Uterus (tissue), 4 donors: ENCODE results near the gene KSR2. TPM values are rescaled to one million over a fixed set of nuclear protein-coding genes. Genes with fewer than 3 reads are reported as not detected.
"Not testable (repeated sequence)": the region's sequence is repeated elsewhere in the genome, so short reads cannot be mapped to it uniquely, and the experiment has no call there.

Experiments used
- DNase-seq, 2 donors: peaks; one replicate each; pipeline ENCODE4 v3.0.0-alpha.2; 2019 to 2020
- H3K27ac ChIP-seq, 2 donors: fragments of 200-600 bp; sonication (generic); 1 replicate in 1 of 2; 2 replicates in 1 of 2; pipeline ENCODE4 v1.5.1; 2016 to 2018
- H3K27me3 ChIP-seq, 2 donors: fragments of 200-600 bp; sonication (generic); one replicate each; pipeline ENCODE4 v1.5.1; 2018 to 2019; ENCODE audit warnings: control low read depth in 1 of 2
- H3K36me3 ChIP-seq, 2 donors: fragments of 200-600 bp; sonication (generic); one replicate each; pipeline ENCODE4 v1.5.1; 2019; ENCODE audit warnings: control low read depth in 1 of 2
- H3K4me1 ChIP-seq, 2 donors: fragments of 200-600 bp; sonication (generic); one replicate each; pipeline ENCODE4 v1.5.1; 2018 to 2019; ENCODE audit warnings: control low read depth in 1 of 2
- H3K4me3 ChIP-seq, 2 donors: fragments of 200-600 bp; sonication (generic); 1 replicate in 1 of 2; 2 replicates in 1 of 2; pipeline ENCODE4 v1.5.1; 2018 to 2019; ENCODE audit warnings: mild to moderate bottlenecking in 1 of 2
- H3K9me3 ChIP-seq, 2 donors: fragments of 200-600 bp; sonication (generic); one replicate each; pipeline ENCODE4 v1.5.1; 2019; ENCODE audit warnings: control low read depth in 1 of 2
- POLR2A ChIP-seq, 2 donors: fragments of 450-650 bp; IDR thresholded peaks; one replicate each; pipeline ENCODE4 v1.6.1; 2016; ENCODE audit warnings: antibody characterized with exemption in 2 of 2, mild to moderate bottlenecking in 1 of 2, moderate library complexity in 1 of 2
- intact Hi-C: fragments of 100-400 bp; cut with DNase I; formaldehyde crosslinking; loops from one replicate; pipeline ENCODE4 v1.15.1; 2023; ENCODE audit warnings: low total_unique reads
- total RNA-seq, 4 donors: library from RNA; depleted of rRNA in 3 of 4; stranded (reverse); fragments of >200 nt in 3 of 4; gene quantifications; one replicate each; pipeline versions ENCODE4 v1.1.0 to v1.2.4, GENCODE V29; 2014 to 2023
- TF ChIP-seq, protein P1 (sequence below), 4 experiments: fragments of 200-600 bp in 2 of 4; fragments of 450-650 bp in 2 of 4; sonication (generic) in 2 of 4; IDR thresholded peaks; one replicate each; pipeline ENCODE4 v1.5.1; 2016 to 2019; ENCODE audit warnings: antibody characterized with exemption in 4 of 4, mild to moderate bottlenecking in 2 of 4, moderate library complexity in 1 of 4
- donor health status: DM: yes; HTN: yes; CAD: no.

The KSR2 gene
- total RNA-seq, 4 donors from 2014 or later = 0.03 to 0.28 TPM; not detected in 2

DNA sequence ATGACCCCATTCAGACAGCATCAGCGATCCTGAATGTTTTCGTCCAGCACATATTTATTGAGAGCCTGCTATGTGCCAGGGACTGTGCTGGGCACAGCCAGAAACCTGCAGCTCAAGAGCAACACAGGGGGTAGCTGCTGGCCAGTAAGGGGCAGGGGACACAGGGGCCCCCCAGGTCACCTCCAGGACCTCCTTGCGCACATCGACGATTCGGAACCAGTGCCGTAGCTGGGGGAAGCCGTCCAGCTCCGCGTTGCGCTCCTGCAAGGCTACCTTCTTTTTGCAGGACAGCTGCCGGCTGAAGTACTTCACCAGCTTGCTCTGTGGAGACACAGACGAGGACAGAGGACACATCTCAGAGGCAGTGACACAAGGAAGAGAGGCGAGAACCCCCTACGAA is 108.7 kb downstream of the KSR2 start:
- Histone ChIP-seq H3K4me1 (no peaks in the 10 kb centered on the region), H3K4me3 (no peak overlapping the region), H3K27ac (no peak overlapping the region), H3K27me3 (no peaks in the 10 kb centered on the region), H3K36me3 (no peaks in the 10 kb centered on the region), H3K9me3 (no peaks in the 10 kb centered on the region)
- DNase-seq = no peak
- intact Hi-C loops = no loop called here
- TF ChIP-seq, protein P1, sequence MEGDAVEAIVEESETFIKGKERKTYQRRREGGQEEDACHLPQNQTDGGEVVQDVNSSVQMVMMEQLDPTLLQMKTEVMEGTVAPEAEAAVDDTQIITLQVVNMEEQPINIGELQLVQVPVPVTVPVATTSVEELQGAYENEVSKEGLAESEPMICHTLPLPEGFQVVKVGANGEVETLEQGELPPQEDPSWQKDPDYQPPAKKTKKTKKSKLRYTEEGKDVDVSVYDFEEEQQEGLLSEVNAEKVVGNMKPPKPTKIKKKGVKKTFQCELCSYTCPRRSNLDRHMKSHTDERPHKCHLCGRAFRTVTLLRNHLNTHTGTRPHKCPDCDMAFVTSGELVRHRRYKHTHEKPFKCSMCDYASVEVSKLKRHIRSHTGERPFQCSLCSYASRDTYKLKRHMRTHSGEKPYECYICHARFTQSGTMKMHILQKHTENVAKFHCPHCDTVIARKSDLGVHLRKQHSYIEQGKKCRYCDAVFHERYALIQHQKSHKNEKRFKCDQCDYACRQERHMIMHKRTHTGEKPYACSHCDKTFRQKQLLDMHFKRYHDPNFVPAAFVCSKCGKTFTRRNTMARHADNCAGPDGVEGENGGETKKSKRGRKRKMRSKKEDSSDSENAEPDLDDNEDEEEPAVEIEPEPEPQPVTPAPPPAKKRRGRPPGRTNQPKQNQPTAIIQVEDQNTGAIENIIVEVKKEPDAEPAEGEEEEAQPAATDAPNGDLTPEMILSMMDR (IDR thresholded peaks at IDR 0.05) = no peak
- TF ChIP-seq POLR2A (IDR thresholded peaks at IDR 0.05) = no peak

DNA sequence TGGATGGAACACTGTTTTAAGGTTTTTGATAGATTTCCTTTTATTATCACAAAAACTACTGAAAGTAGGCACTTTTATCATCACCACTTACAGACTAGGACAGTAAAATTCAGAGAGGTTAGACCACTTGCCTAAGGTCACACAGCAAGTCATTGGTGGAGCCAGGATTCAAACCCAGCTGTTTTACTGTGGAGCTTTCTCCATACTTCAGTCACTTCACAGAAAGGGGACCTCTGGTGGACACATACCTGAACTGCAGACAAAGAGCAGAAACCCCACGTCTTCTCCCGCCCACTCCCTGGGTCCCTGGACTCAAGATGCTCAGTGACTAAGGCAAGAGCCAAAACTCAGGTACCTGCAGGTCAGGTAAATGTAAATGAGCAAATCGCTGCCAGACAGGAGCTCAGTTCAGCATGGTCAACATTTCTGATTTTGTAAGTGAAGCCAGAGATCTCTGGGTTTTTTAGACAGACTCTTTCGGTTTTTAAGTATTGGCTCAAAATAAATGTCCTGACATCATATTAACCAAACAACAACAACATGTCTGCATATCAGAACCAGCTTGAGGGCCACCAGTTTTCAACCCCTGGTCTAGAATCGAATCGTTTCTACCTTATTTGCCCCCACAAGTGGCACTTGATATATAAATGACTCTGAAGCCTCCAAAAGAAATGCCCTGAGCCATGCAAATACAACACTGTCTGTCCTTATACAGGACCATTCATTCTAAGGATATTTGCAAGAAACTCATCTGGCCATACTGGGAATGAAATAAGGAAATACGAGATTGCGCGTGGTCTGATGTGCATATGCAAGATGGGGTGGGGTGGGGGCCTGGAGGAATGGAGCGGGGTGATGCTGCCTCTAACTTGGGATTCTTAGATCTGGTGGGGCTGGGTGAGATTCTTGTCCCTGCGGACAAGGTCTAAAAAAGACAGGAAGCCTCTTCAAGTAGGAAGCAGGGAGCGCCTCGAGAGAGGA is 110.9 kb downstream of the KSR2 start:
- no peak for TF ChIP-seq POLR2A (IDR thresholded peaks at IDR 0.05)
- TF ChIP-seq, protein P1 (IDR thresholded peaks at IDR 0.05) = peak in 1 of 4 experiments; percentile 15
- no peak for DNase-seq
- H3K27ac ChIP-seq = no peak overlapping the region
- intact Hi-C loops = no loop called here
- no peaks in the 10 kb centered on the region for H3K27me3 ChIP-seq
- no peaks in the 10 kb centered on the region for H3K9me3 ChIP-seq
- H3K36me3 ChIP-seq = no peaks in the 10 kb centered on the region
- H3K4me1 ChIP-seq = no peaks in the 10 kb centered on the region
- H3K4me3 ChIP-seq = no peak overlapping the region

DNA sequence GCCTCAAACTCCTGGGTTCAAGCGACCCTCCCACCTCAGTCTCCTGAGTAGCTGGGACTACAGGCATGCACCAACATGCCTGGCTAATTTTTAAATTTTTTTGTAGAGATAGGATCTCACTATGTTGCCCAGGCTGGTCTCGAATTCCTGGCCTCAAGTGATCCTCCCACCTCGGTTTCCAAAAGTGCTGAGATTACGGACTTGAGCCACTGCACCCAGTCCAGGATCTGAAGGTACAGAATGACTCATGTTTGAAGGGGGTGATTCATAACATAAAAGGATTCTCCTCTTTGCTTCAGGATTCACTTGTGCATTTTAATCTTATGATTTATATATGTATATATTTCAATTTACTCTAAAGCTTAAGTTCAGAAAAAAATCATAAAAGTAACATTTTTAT is 111.7 kb downstream of the KSR2 start:
- H3K36me3 ChIP-seq, H3K4me1 ChIP-seq, H3K27me3 ChIP-seq: not testable (repeated sequence)

DNA sequence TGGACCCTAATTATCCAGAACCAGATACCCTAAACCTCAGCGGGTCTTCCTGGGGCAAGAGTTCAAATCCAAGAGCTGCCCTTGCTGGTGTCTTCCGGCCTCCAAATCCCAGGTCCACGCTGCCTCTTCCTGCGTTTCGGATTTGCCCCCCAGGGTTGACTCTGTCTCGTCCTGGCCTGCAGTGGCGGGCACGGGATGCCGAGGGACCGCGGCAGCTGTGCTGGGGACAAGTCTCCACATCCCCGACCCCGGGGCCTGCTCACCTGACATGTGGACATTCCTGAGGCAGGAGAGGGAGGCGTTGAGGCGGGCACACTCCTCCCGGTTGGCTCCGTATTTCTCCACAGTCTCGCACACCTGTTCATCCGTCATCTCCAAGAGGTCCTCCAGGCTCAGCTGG is 113.6 kb downstream of the KSR2 start:
- H3K9me3 ChIP-seq = no peaks in the 10 kb centered on the region
- no peaks in the 10 kb centered on the region for H3K36me3 ChIP-seq
- no peak overlapping the region for H3K4me3 ChIP-seq
- intact Hi-C loops = no loop called here
- no peak for DNase-seq
- TF ChIP-seq, protein P1 (IDR thresholded peaks at IDR 0.05) = no peak
- no peak for TF ChIP-seq POLR2A (IDR thresholded peaks at IDR 0.05)
- H3K4me1 ChIP-seq = no peaks in the 10 kb centered on the region
- H3K27me3 ChIP-seq = no peaks in the 10 kb centered on the region
- no peak overlapping the region for H3K27ac ChIP-seq

More for the DNA sequence above, 111.7 kb downstream of the KSR2 start:
- H3K4me3 ChIP-seq, DNase-seq, H3K27ac ChIP-seq, H3K9me3 ChIP-seq, intact Hi-C loops: not testable (repeated sequence)

DNA sequence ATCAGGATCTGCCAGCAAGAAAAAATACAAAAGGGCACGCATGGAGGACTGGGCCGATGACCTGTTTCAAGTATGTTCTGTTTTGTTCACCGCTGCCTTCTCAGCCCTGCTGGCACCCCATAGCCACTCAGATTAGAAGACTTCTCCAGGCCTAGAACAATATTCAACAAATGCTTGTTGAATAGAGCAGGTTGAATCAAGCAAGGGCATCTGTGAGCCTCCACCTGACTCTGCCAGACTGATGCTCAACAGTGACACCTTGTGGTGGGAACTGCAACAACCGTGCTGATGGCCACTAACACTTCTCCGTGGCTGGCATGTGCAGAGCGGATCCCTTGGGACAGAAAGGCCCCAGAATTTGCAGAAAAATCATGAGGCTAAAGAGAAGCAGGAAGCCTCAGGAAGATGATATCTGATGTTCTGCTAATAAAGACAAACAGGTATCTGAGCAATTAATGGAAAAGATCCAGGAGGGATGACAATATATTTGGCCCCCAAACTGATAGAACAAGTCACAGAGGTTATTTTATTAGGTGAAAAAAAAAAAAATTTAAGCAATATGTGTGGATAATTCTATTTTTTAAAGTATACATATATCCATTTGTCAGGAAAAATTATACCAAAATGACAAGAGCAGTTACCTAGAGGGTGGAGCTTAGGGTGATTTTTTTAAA is 114.3 kb downstream of the KSR2 start:
- Histone ChIP-seq H3K27me3 (no peaks in the 10 kb centered on the region), H3K4me3 (no peak overlapping the region), H3K4me1 (no peaks in the 10 kb centered on the region), H3K9me3 (no peaks in the 10 kb centered on the region), H3K36me3 (no peaks in the 10 kb centered on the region), H3K27ac (no peak overlapping the region)
- no peak for DNase-seq
- intact Hi-C loops = no loop called here
- TF ChIP-seq POLR2A (IDR thresholded peaks at IDR 0.05) = no peak
- TF ChIP-seq, protein P1 (IDR thresholded peaks at IDR 0.05) = peak in 1 of 4 experiments; percentile 13
